IPS-18a (cell line): Measurements from ENCODE around the gene SNTA1.
A peak's percentile ranks its signal among the peaks of the same experiment; 100 is the strongest.
"Not testable (repeated sequence)": the region's sequence is repeated elsewhere in the genome, so short reads cannot be mapped to it uniquely, and the experiment has no call there.

Experiments used
- H3K27ac ChIP-seq: one replicate; pipeline ENCODE4 v1.5.1; 2013; ENCODE audit warnings: low read length
- H3K27me3 ChIP-seq: one replicate; pipeline ENCODE4 v1.6.1; 2013; ENCODE audit warnings: mild to moderate bottlenecking, low read length; ENCODE audit not compliant: control insufficient read depth, insufficient read depth
- H3K36me3 ChIP-seq: one replicate; pipeline ENCODE4 v1.6.1; 2013; ENCODE audit warnings: low read depth, low read length; ENCODE audit not compliant: control insufficient read depth
- H3K4me1 ChIP-seq: one replicate; pipeline ENCODE4 v1.6.1; 2013; ENCODE audit warnings: low read depth, low read length; ENCODE audit not compliant: control insufficient read depth
- H3K4me3 ChIP-seq: one replicate; pipeline ENCODE4 v1.5.1; 2013; ENCODE audit warnings: low read length
- H3K9ac ChIP-seq: one replicate; pipeline ENCODE4 v1.6.1; 2013; ENCODE audit warnings: mild to moderate bottlenecking, low read length, moderate library complexity
- H3K9me3 ChIP-seq: one replicate; pipeline ENCODE4 v1.6.1; 2013; ENCODE audit warnings: low read depth, low read length; ENCODE audit not compliant: control insufficient read depth

SNTA1 gene

DNA sequence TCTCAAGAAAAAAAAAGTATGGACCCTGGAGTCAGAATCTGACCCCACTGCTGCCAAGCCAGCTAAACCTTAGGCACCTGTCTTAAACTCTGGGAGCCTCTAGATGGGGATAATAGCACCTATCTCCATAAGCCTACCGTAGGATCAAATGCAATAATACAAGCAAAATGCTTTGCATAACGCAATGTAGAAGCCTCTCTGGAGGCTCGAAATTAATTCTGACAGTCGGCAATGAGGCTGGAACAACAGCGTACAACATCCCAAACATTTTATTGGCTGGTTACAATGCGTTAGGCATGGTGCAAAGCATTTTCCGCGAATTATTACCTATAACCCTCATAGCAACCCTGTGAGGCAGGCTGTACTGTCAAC, 42.8 kb downstream of the SNTA1 start:
- Histone ChIP-seq H3K4me3 (peak overlapping the region; percentile 80), H3K9ac (peak overlapping the region; percentile 76), H3K27me3 (no peaks in the 10 kb centered on the region), H3K36me3 (peaks cover 12% of the 10 kb centered on the region), H3K9me3 (no peaks in the 10 kb centered on the region), H3K27ac (no peak overlapping the region), H3K4me1 (peaks cover 5% of the 10 kb centered on the region)

DNA sequence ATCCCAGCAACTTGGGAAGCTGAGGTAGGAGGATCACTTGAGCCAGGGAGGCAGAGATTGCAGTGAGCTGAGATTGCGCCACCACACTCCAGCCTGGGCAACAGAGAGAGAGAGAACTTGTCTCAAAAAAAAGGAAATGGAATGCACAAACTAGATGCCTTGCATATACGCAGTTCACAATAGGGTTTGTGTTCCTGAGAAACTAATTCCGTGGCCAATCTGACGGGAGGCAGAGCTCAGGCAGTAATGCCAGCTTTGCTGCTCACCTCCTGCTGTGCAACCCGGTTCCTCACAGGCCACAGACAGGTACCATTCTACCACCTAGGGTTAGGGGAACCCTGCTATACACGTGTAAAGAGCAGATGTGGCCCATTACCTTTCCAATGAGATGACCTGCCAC, 43.6 kb downstream of the SNTA1 start:
- peak overlapping the region; percentile 80 for H3K4me3 ChIP-seq
- peaks cover 17% of the 10 kb centered on the region for H3K36me3 ChIP-seq
- no peak overlapping the region for H3K9ac ChIP-seq
- H3K27me3 ChIP-seq: no peaks in the 10 kb centered on the region
- no peaks in the 10 kb centered on the region for H3K9me3 ChIP-seq
- H3K27ac ChIP-seq: no peak overlapping the region
- H3K4me1 ChIP-seq: peaks cover 5% of the 10 kb centered on the region

DNA sequence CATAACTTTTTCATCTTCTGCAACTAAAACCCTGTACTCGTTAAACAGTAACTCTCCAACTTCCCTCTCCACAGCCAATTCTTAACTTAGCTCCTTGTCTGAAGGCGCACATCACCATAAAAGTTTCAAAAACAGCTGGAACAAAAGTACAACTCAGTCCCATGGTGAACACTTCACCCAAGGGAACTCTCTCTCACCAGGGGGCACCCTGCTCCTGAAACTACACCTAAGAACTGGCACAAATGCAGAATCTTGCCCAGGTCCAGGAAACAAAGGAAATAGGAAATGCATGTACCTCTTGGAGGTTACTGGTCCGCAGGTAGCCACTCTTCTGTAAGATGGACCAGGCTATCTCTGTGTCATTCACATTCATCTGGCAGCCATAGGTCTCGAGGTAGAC, 48.8 kb downstream of the SNTA1 start:
- H3K27ac ChIP-seq: no peak overlapping the region
- H3K4me3 ChIP-seq: no peak overlapping the region
- no peaks in the 10 kb centered on the region for H3K4me1 ChIP-seq
- H3K36me3 ChIP-seq: peaks cover 42% of the 10 kb centered on the region
- H3K9me3 ChIP-seq: no peaks in the 10 kb centered on the region
- no peak overlapping the region for H3K9ac ChIP-seq
- no peaks in the 10 kb centered on the region for H3K27me3 ChIP-seq

DNA sequence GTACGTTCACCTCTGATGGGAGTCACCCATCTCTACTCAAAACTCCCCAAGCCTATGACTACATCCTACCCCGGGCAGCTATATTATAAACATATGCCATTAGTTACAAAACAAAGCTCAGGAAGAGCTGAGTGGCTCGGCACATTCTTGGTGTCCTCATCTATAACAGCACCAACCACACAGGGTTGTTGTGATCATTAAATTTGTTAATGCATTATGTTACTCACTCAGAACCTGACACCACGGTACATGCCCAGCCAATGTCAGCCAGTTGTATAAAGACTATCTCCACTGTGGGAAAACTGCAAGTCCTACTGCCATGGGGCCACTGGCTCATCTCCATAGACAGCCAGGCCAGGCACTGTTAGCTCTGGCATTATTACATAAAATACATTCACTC, 50.0 kb downstream of the SNTA1 start:
- peaks cover 42% of the 10 kb centered on the region for H3K36me3 ChIP-seq
- no peak overlapping the region for H3K27ac ChIP-seq
- no peaks in the 10 kb centered on the region for H3K27me3 ChIP-seq
- no peaks in the 10 kb centered on the region for H3K4me1 ChIP-seq
- no peak overlapping the region for H3K4me3 ChIP-seq
- H3K9me3 ChIP-seq: no peaks in the 10 kb centered on the region
- no peak overlapping the region for H3K9ac ChIP-seq

DNA sequence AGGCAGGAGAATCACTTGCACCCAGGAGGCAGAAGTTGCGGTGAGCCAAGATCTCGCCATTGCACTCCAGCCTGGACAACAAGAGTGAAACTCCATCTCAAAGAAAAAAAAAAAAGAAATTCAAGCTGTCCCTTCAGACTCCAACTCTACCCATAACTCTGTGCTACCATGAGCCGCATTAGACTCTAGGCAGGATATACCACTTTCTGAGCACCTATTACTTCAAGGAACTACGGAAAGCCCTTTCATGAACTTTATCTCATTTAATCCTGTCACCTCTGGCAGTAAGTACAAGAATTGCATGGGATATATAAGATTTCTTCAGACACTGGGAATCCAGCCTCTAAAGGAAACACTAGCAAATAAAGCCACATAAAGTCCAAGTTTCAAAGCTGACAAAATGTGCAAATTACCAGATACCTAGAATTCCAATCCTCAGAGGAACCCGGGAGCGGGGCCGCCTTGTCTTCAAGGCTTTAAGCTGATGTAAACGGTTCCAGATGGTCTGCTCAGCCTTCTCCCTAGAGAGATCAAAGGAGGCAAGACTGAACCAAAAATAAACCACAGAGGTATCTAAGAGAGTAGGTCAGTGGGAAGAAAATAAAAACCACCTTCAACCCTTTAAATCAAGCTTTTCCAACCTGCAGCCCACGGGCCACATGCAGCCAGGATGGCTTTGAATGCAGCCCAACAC, 51.7 kb downstream of the SNTA1 start:
- Histone ChIP-seq H3K9ac (no peak overlapping the region), H3K4me3 (no peak overlapping the region), H3K4me1 (no peaks in the 10 kb centered on the region), H3K27ac (no peak overlapping the region), H3K9me3 (no peaks in the 10 kb centered on the region), H3K36me3 (peaks cover 45% of the 10 kb centered on the region), H3K27me3 (no peaks in the 10 kb centered on the region)

DNA sequence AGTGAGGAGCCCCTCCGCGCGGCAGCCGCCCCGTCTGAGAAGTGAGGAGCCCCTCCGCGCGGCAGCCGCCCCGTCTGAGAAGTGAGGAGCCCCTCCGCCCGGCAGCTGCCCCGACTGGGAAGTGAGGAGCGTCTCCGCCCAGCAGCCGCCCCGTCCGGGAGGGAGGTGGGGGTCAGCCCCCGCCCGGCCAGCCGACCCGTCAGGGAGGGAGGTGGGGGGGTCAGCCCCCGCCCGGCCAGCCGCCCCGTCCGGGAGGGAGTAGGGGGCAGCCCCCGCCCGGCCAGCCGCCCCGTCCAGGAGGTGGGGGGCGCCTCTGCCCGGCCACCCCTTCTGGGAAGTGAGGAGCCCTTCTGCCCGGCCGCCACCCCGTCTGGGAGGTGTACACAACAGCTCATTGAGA, 54.2 kb downstream of the SNTA1 start:
- peaks cover 47% of the 10 kb centered on the region for H3K36me3 ChIP-seq
- not testable (repeated sequence) for H3K4me3 ChIP-seq, H3K27me3 ChIP-seq, H3K4me1 ChIP-seq, H3K9ac ChIP-seq, H3K9me3 ChIP-seq, H3K27ac ChIP-seq

DNA sequence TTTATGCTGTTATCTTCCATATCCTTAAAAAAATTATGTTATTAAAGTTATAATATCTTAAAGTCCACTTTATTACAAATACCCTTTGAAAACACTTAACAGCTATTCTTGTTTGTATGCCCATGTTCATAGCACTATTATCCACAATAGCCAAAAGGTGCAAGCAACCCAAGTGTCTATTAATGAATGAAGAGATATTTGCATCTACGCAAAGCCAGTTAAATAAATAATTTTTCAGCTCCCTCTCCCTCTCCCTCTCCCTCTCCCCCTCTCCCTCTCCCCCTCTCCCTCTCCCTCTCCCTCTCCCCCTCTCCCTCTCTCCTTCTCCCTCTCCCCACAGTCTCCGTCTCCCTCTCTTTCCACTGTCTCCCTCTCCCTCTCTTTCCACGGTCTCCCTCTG, 55.3 kb downstream of the SNTA1 start:
- H3K36me3 ChIP-seq: peaks cover 44% of the 10 kb centered on the region
- H3K27ac ChIP-seq: no peak overlapping the region
- no peaks in the 10 kb centered on the region for H3K27me3 ChIP-seq

DNA sequence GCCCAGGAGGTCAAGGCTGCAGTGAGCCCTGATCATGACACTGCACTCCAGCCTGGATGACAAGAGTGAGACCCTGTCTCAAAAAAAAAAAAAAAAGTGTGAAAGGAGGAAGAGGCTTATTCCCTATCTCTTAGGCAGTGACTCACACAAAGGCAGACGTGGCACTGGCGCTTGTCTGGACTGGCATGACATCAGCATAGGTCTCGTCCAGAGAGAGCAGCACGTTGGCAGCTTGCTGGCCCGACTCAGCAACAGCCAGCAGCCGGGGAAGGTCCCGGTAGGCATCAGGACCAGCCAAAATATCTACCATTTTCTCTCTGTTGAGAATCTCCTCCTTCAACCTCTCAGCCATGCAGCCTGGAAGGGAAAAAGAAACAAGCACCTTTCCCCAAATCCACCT, 56.4 kb downstream of the SNTA1 start:
- Histone ChIP-seq H3K27ac (no peak overlapping the region), H3K4me1 (no peaks in the 10 kb centered on the region), H3K9me3 (no peaks in the 10 kb centered on the region), H3K27me3 (no peaks in the 10 kb centered on the region), H3K9ac (no peak overlapping the region), H3K36me3 (peaks cover 40% of the 10 kb centered on the region), H3K4me3 (no peak overlapping the region)

More for the DNA sequence above, 55.3 kb downstream of the SNTA1 start:
- no peaks in the 10 kb centered on the region for H3K9me3 ChIP-seq
- H3K4me3 ChIP-seq: no peak overlapping the region
- H3K4me1 ChIP-seq: no peaks in the 10 kb centered on the region
- no peak overlapping the region for H3K9ac ChIP-seq

DNA sequence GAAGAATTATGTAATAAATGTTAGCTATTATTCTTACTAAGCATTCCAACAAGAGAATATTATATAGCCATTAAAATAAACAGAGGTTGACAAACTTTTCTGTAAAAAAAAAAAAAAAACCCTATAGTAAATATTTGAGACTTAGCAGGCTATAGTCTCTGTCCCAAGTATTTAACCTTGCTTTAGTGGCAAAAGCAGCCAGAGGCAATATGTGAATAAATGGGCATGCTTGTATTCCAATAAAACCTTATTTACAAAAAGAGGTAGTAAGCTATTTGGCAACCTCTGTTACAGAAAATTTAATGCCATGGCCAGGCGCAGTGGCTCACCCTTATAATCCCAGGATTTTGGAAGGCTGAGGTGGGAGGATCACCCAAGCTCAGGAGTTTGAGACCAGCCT, 56.9 kb downstream of the SNTA1 start:
- H3K4me3 ChIP-seq: no peak overlapping the region
- H3K27me3 ChIP-seq: no peaks in the 10 kb centered on the region
- H3K36me3 ChIP-seq: peaks cover 45% of the 10 kb centered on the region
- H3K4me1 ChIP-seq: no peaks in the 10 kb centered on the region
- H3K27ac ChIP-seq: no peak overlapping the region
- H3K9me3 ChIP-seq: no peaks in the 10 kb centered on the region
- no peak overlapping the region for H3K9ac ChIP-seq

DNA sequence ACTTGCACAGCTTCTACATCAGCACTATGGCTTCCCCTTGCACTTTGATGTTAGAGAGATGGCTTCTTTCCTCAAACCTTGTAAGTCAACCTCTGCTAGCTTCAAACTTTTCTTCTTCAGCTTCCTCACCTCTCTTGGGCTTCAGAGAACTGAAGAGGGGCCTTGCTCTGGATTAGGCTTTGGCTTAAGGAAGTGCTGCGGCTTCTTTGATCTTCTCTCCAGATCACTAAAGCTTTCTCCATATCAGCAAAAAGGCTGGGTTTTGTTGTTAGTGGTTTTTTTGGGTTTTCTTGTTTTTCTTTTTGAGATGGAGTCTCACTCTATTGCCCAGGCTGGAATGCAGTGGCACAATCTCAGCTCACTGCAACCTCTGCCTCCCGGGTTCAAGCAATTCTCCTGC, 66.2 kb downstream of the SNTA1 start:
- Histone ChIP-seq H3K4me3 (no peak overlapping the region), H3K9ac (no peak overlapping the region), H3K36me3 (peaks cover 60% of the 10 kb centered on the region), H3K9me3 (no peaks in the 10 kb centered on the region), H3K27me3 (no peaks in the 10 kb centered on the region), H3K4me1 (no peaks in the 10 kb centered on the region), H3K27ac (no peak overlapping the region)

DNA sequence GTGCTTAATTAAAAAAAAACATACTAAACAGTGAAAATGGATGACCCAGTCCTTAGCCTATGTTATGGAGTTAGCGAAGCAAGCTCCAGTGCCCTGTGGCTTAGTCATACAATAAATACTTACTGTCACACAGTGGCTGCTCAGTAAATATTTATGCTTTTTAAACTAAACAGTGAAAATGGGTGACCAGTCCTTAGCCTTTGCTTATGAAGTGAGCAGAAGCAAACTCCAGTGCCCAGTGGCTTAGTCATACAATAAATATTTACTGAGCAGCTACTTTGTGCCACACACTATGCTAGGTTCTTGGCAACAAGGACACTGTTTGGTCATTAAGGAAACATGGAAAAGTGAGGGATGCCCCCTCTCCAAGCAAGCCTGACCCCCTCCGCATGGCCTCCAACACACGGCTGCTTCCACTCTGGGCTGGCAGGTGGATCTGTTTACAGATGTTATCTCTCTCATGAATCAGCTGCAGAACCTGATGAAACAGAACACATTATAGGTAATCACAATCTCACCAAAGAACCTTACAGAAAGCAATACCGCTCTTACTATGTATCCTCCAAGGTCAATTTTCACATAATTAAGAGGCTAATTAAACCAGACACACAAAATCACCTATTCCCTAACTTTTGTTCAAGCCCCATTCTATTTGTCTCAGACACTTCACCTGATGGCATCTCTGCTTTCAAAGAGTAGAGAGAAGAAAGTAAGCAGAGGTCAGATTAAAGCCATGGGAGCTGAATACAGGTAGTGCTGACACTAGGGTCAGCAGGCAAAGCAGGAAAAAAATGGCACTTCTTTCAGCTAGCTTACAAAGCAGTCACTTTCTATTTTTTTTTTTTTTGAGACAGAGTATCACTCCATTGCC, 69.6 kb downstream of the SNTA1 start:
- no peak overlapping the region for H3K27ac ChIP-seq
- no peaks in the 10 kb centered on the region for H3K4me1 ChIP-seq
- no peak overlapping the region for H3K4me3 ChIP-seq
- no peak overlapping the region for H3K9ac ChIP-seq
- peaks cover 55% of the 10 kb centered on the region for H3K36me3 ChIP-seq
- no peaks in the 10 kb centered on the region for H3K27me3 ChIP-seq
- H3K9me3 ChIP-seq: no peaks in the 10 kb centered on the region

DNA sequence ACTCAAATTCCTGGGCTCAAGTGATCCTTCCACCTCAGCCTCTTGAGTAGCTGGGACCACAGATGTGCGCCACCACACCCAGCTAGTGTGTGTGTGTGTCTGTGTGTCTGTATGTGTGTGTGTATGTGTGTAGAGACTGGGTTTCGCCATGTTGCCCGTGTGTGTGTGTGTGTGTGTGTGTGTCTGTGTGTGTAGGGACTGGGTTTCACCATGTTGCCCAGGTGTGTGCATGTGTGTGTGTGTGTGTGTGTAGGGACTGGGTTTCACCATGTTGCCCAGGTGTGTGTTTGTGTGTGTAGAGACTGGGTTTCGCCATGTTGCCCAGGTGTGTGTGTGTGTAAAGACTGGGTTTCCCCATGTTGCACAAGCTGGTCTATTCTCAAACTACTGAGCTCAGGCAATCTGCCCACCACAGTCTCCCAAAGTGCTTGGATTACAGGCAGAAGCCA, 70.5 kb downstream of the SNTA1 start:
- Histone ChIP-seq H3K4me3 (no peak overlapping the region), H3K27me3 (no peaks in the 10 kb centered on the region), H3K9me3 (no peaks in the 10 kb centered on the region), H3K27ac (no peak overlapping the region), H3K36me3 (peaks cover 45% of the 10 kb centered on the region), H3K4me1 (no peaks in the 10 kb centered on the region), H3K9ac (no peak overlapping the region)
